IgD-negative memory B cell (primary cell): ENCODE measurements around the gene HABP2. TPM values are rescaled to one million over a fixed set of nuclear protein-coding genes. Genes with fewer than 3 reads are reported as not detected.

Experiments
- H3K27ac Mint-ChIP-seq, 3 donors: one replicate each; pipeline ENCODE4 v1.8.0; 2020 to 2022; ENCODE audit warnings: mild to moderate bottlenecking in 3 of 3, mixed read lengths in 3 of 3, moderate library complexity in 1 of 3
- H3K27me3 Mint-ChIP-seq: one replicate; pipeline ENCODE4 v1.8.0; 2021; ENCODE audit warnings: mixed read lengths
- H3K36me3 Mint-ChIP-seq: one replicate; pipeline ENCODE4 v1.8.0; 2020; ENCODE audit warnings: mild to moderate bottlenecking, mixed read lengths
- H3K4me1 Mint-ChIP-seq, 3 donors: one replicate each; pipeline ENCODE4 v1.8.0; 2020 to 2022; ENCODE audit warnings: mixed read lengths in 3 of 3, mild to moderate bottlenecking in 1 of 3
- H3K4me3 Mint-ChIP-seq, 4 donors: one replicate each; pipeline ENCODE4 v1.8.0; 2020 to 2022; ENCODE audit warnings: mild to moderate bottlenecking in 4 of 4, mixed read lengths in 4 of 4, moderate library complexity in 3 of 4
- H3K9me3 Mint-ChIP-seq, 3 donors: one replicate each; pipeline ENCODE4 v1.8.0; 2020 to 2021; ENCODE audit warnings: mixed read lengths in 3 of 3, mild to moderate bottlenecking in 1 of 3
- polyA plus RNA-seq: library from polyadenylated mRNA; unstranded; fragments of 300-500 nt; fragmentation: Illumina TruSeq; gene quantifications from one replicate; pipeline ENCODE4 v1.2.3, GENCODE V29; 2021

The HABP2 gene
- polyA plus RNA-seq, 1 donor from 2014 or later = not detected

GRCh38 chr10:113557424-113557862 lies 4.6 kb downstream of the HABP2 start:
- Mint-ChIP-seq H3K9me3 (no peaks in the 10 kb centered on the region), H3K27me3 (peaks cover 2% of the 10 kb centered on the region), H3K36me3 (no peaks in the 10 kb centered on the region), H3K27ac (no peak overlapping the region), H3K4me1 (peaks cover 0 to 4% (median 0%) of the 10 kb centered on the region in 3 donors), H3K4me3 (no peak overlapping the region)

GRCh38 chr10:113557903-113558321 lies 5.1 kb downstream of the HABP2 start:
- H3K27me3 Mint-ChIP-seq = peaks cover 2% of the 10 kb centered on the region
- no peaks in the 10 kb centered on the region for H3K36me3 Mint-ChIP-seq
- no peaks in the 10 kb centered on the region for H3K9me3 Mint-ChIP-seq
- no peak overlapping the region for H3K4me3 Mint-ChIP-seq
- peaks cover 0 to 4% (median 0%) of the 10 kb centered on the region in 3 donors for H3K4me1 Mint-ChIP-seq
- H3K27ac Mint-ChIP-seq = no peak overlapping the region

GRCh38 chr10:113560071-113560470 lies 7.2 kb downstream of the HABP2 start:
- Mint-ChIP-seq H3K9me3 (no peaks in the 10 kb centered on the region), H3K4me1 (peaks cover 0 to 4% (median 3%) of the 10 kb centered on the region in 3 donors), H3K4me3 (no peak overlapping the region), H3K27ac (no peak overlapping the region), H3K27me3 (peaks cover 2% of the 10 kb centered on the region), H3K36me3 (no peaks in the 10 kb centered on the region)

- Mint-ChIP-seq H3K36me3 (no peaks in the 10 kb centered on the region), H3K27me3 (peaks cover 4% of the 10 kb centered on the region), H3K27ac (no peak overlapping the region), H3K4me3 (no peak overlapping the region), H3K4me1 (peaks cover 0 to 4% (median 3%) of the 10 kb centered on the region in 3 donors), H3K9me3 (no peaks in the 10 kb centered on the region)
Measured at GRCh38 chr10:113561214-113561613, 8.4 kb downstream of the HABP2 start.

GRCh38 chr10:113562069-113562468 lies 9.2 kb downstream of the HABP2 start:
- Mint-ChIP-seq H3K4me3 (no peak overlapping the region), H3K36me3 (no peaks in the 10 kb centered on the region), H3K27me3 (peaks cover 4% of the 10 kb centered on the region), H3K27ac (no peak overlapping the region), H3K9me3 (no peaks in the 10 kb centered on the region), H3K4me1 (peaks cover 0 to 4% (median 3%) of the 10 kb centered on the region in 3 donors)

DNA sequence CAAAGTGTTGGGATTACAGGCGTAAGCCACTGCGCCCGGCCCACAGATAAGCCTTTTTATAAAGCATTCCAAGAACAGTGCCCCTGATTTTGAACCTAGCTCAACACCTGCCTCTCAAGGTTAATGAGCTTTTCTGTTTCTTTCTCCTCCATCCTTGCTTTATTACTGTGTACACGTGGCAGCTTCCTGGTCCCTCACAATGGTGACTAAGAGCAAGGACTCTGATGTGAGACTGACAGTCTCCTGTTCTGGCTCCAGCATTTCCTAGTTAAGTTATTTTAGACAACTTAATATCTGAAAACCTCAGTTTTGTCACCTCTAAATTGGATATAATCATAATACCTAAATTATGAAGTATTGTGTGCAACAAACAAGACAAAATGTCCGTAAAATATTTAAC lies 9.9 kb downstream of the HABP2 start:
- Mint-ChIP-seq H3K27ac (no peak overlapping the region), H3K9me3 (no peaks in the 10 kb centered on the region), H3K4me1 (peaks cover 0 to 3% (median 3%) of the 10 kb centered on the region in 3 donors), H3K4me3 (no peak overlapping the region), H3K36me3 (no peaks in the 10 kb centered on the region), H3K27me3 (peaks cover 4% of the 10 kb centered on the region)

GRCh38 chr10:113563306-113564088 lies 10.6 kb downstream of the HABP2 start:
- no peaks in the 10 kb centered on the region for H3K9me3 Mint-ChIP-seq
- peaks cover 4% of the 10 kb centered on the region for H3K27me3 Mint-ChIP-seq
- peak overlapping the region in 1 of 4 donors; percentile 84 for H3K4me3 Mint-ChIP-seq
- peaks cover 0 to 3% (median 0%) of the 10 kb centered on the region in 3 donors for H3K4me1 Mint-ChIP-seq
- H3K27ac Mint-ChIP-seq = no peak overlapping the region
- H3K36me3 Mint-ChIP-seq = no peaks in the 10 kb centered on the region

- Mint-ChIP-seq H3K36me3 (no peaks in the 10 kb centered on the region), H3K27ac (no peak overlapping the region), H3K4me3 (no peak overlapping the region), H3K4me1 (peaks cover 0 to 3% (median 0%) of the 10 kb centered on the region in 3 donors), H3K27me3 (peaks cover 1% of the 10 kb centered on the region), H3K9me3 (no peaks in the 10 kb centered on the region)
Measured at GRCh38 chr10:113565364-113565763, 12.5 kb downstream of the HABP2 start.

DNA sequence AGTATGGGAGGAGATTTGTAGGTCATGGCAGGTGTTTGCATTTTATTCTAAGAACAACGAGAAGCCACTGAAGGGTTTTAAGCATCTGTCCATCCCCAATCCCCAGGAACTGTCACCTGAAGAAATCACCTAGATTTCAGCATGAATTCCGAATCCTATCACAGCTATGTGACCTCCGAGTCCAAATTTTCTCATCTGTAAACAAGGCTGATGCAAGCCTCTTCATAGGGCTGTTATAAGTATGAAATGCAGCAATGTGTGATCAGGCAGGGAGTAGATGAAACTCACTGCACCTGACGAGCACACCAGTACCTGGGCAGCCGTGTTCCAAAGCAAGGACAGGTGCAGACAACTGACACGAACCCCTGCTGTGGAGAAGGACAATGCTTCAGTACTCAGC lies 14.0 kb downstream of the HABP2 start:
- H3K9me3 Mint-ChIP-seq = no peaks in the 10 kb centered on the region
- peaks cover 1% of the 10 kb centered on the region for H3K27me3 Mint-ChIP-seq
- H3K4me3 Mint-ChIP-seq = no peak overlapping the region
- H3K27ac Mint-ChIP-seq = no peak overlapping the region
- peaks cover 0 to 3% (median 0%) of the 10 kb centered on the region in 3 donors for H3K4me1 Mint-ChIP-seq
- H3K36me3 Mint-ChIP-seq = no peaks in the 10 kb centered on the region

DNA sequence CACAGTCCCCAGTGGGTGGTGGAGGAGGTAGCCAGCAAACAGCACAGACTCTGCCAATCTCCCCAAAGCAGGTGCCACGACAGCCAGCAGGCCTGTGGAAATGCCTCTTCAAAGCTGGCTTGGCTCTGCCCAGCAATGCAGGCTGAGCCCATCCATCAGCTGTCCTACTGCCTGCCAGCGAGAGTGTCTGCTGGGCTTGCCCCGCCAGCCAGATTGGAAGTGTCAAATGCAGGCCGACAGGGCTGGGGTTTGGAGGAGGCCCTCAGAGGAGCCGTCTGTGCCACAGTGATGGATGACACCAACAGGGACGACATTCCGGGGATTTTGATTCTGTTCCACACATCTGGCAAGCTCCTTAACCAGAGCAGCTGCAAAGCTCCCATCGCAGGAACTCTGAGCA lies 16.7 kb downstream of the HABP2 start:
- Mint-ChIP-seq H3K4me1 (no peaks in the 10 kb centered on the region), H3K36me3 (no peaks in the 10 kb centered on the region), H3K27me3 (peaks cover 1% of the 10 kb centered on the region), H3K27ac (no peak overlapping the region), H3K9me3 (no peaks in the 10 kb centered on the region), H3K4me3 (no peak overlapping the region)

DNA sequence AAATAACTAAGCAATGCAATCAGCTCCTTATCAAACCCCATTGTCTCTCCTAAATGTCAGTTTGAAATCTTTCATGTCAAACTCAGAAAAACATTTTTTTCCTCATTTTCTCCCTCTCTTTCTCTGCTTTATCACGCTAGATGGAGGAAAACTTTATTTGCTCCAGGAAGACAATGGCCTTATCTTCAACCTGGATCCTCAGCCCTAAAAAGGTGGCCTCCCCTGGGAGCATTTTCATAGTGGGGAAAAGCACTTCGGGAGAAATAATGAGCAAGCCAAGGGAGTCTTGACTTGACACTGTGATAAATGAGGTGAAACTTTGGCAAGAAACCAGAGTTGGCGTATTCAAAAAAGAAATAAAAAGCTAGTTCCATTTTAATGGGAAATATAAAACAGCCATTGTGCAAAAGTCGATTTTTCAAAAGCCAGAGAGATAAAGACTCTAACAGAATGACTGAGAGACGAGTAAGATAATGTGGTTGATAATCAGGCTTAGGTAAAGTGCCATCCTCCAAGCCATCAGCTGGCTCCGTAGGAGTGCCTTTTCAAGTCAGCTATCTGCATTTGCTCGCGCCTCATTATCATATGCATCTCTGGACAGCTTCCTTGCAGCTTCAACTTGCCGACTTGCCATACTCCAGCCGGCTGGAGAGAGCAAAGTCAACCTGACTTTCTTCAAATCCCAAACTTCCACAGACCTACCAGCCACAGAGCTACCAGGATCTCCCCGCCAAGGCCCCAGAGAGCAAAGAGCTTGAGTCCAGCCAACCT lies 19.9 kb downstream of the HABP2 start:
- Mint-ChIP-seq H3K36me3 (no peaks in the 10 kb centered on the region), H3K4me1 (no peaks in the 10 kb centered on the region), H3K4me3 (no peak overlapping the region), H3K27me3 (no peaks in the 10 kb centered on the region), H3K27ac (no peak overlapping the region), H3K9me3 (no peaks in the 10 kb centered on the region)

GRCh38 chr10:113573368-113573767 lies 20.5 kb downstream of the HABP2 start:
- no peaks in the 10 kb centered on the region for H3K36me3 Mint-ChIP-seq
- no peak overlapping the region for H3K27ac Mint-ChIP-seq
- peaks cover 0 to 2% (median 0%) of the 10 kb centered on the region in 3 donors for H3K9me3 Mint-ChIP-seq
- no peaks in the 10 kb centered on the region for H3K4me1 Mint-ChIP-seq
- no peaks in the 10 kb centered on the region for H3K27me3 Mint-ChIP-seq
- H3K4me3 Mint-ChIP-seq = no peak overlapping the region

GRCh38 chr10:113576852-113577251 lies 24.0 kb downstream of the HABP2 start:
- Mint-ChIP-seq H3K36me3 (no peaks in the 10 kb centered on the region), H3K27ac (no peak overlapping the region), H3K4me3 (no peak overlapping the region), H3K27me3 (peaks cover 8% of the 10 kb centered on the region), H3K9me3 (peaks cover 0 to 2% (median 0%) of the 10 kb centered on the region in 3 donors), H3K4me1 (no peaks in the 10 kb centered on the region)

DNA sequence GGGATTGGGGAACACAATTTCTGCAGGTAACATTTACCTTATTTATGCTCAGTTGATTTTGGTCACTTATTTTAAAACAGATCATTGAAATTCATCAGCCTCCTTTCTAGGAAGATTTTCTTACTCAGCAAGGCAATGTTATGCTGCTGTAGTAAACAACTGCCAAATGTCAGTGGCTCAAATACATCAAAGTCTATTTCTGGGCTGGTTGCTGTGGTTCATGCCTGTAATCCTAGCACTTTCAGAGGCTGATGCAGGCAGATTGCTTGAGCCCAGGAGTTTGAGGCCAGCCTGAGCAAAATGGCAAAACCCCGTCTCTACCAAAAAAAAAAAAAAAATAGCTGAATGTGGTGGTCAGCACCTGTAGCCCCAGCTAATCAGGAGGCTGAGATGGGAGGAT lies 25.9 kb downstream of the HABP2 start:
- peaks cover 0 to 2% (median 0%) of the 10 kb centered on the region in 3 donors for H3K9me3 Mint-ChIP-seq
- H3K36me3 Mint-ChIP-seq = no peaks in the 10 kb centered on the region
- H3K27me3 Mint-ChIP-seq = peaks cover 8% of the 10 kb centered on the region
- no peaks in the 10 kb centered on the region for H3K4me1 Mint-ChIP-seq
- H3K27ac Mint-ChIP-seq = no peak overlapping the region
- no peak overlapping the region for H3K4me3 Mint-ChIP-seq

- Mint-ChIP-seq H3K27me3 (peaks cover 8% of the 10 kb centered on the region), H3K4me3 (no peak overlapping the region), H3K9me3 (peaks cover 0 to 2% (median 0%) of the 10 kb centered on the region in 3 donors), H3K4me1 (no peaks in the 10 kb centered on the region), H3K27ac (no peak overlapping the region), H3K36me3 (no peaks in the 10 kb centered on the region)
Measured at GRCh38 chr10:113581092-113581491, 28.2 kb downstream of the HABP2 start.
